GM18517 (cell line): ENCODE measurements around the gene HSPG2.
"Not testable (repeated sequence)": the region's sequence is repeated elsewhere in the genome, so short reads cannot be mapped to it uniquely, and the experiment has no call there.

Source experiments
- ATAC-seq: cut with Tn5 transposase; IDR thresholded peaks from one replicate; pipeline ENCODE4 v1.9.1; 2021; ENCODE audit warnings: mild to moderate bottlenecking, moderate library complexity; ENCODE audit not compliant: unreplicated experiment

HSPG2 gene

GRCh38 chr1:21956720-21957552 is 19.8 kb upstream of the HSPG2 start:
- ATAC-seq, result no peak

GRCh38 chr1:21955501-21956281 is 18.6 kb upstream of the HSPG2 start:
- no peak for ATAC-seq

GRCh38 chr1:21955058-21955457 is 17.9 kb upstream of the HSPG2 start:
- ATAC-seq, result no peak

GRCh38 chr1:21952786-21953520 is 15.8 kb upstream of the HSPG2 start:
- ATAC-seq, result no peak

- no peak for ATAC-seq
These were observed 14.2 kb upstream of the HSPG2 start for GRCh38 chr1:21951226-21951870.

- ATAC-seq, result no peak
These were observed 13.6 kb upstream of the HSPG2 start for GRCh38 chr1:21950734-21951133.

- no peak for ATAC-seq
These were observed 9.9 kb upstream of the HSPG2 start for GRCh38 chr1:21946836-21947587.

GRCh38 chr1:21944733-21945073 is 7.6 kb upstream of the HSPG2 start:
- no peak for ATAC-seq

- ATAC-seq, result not testable (repeated sequence)
These were observed 6.0 kb upstream of the HSPG2 start for GRCh38 chr1:21942959-21943640.

GRCh38 chr1:21942464-21942863 is 5.4 kb upstream of the HSPG2 start:
- ATAC-seq, result no peak

- no peak for ATAC-seq
These were observed 4.3 kb upstream of the HSPG2 start for GRCh38 chr1:21941370-21941769.

GRCh38 chr1:21940492-21940891 is 3.4 kb upstream of the HSPG2 start:
- no peak for ATAC-seq

GRCh38 chr1:21939650-21940374 is 2.7 kb upstream of the HSPG2 start:
- ATAC-seq, result no peak

- no peak for ATAC-seq
These were observed 1.8 kb upstream of the HSPG2 start for GRCh38 chr1:21938732-21939538.

- no peak for ATAC-seq
These were observed 437 bp upstream of the HSPG2 start for GRCh38 chr1:21937372-21938121.

- ATAC-seq, result no peak
These were observed 611 bp downstream of the HSPG2 start for GRCh38 chr1:21936366-21937031.

GRCh38 chr1:21935891-21936365 is 1.2 kb downstream of the HSPG2 start:
- ATAC-seq, result no peak
